Esophagus muscularis mucosa (tissue), 4 donors: Measurements from ENCODE around the gene AVPR1B.

Experiments
- CTCF ChIP-seq, 3 experiments: fragments of 200-600 bp in 2 of 3; fragments of 450-650 bp in 1 of 3; sonication (generic) in 2 of 3; IDR thresholded peaks; one replicate each; pipeline ENCODE4 v1.5.1; 2017 to 2019; ENCODE audit warnings: antibody characterized with exemption in 3 of 3, mild to moderate bottlenecking in 2 of 3, moderate library complexity in 1 of 3
- EP300 ChIP-seq: sonication (generic); formaldehyde crosslinking; IDR thresholded peaks from one replicate; pipeline ENCODE4 v1.6.1; 2017; ENCODE audit warnings: antibody characterized with exemption
- POLR2A ChIP-seq: fragments of 450-650 bp; IDR thresholded peaks from one replicate; pipeline ENCODE4 v1.6.1; 2017; ENCODE audit warnings: antibody characterized with exemption, moderate library complexity, mild to moderate bottlenecking, low read depth
- POLR2AphosphoS5 ChIP-seq, 2 donors: sonication (generic); formaldehyde crosslinking; IDR thresholded peaks; one replicate each; pipeline ENCODE4 v1.6.1; 2017; ENCODE audit warnings: antibody characterized with exemption in 2 of 2

DNA sequence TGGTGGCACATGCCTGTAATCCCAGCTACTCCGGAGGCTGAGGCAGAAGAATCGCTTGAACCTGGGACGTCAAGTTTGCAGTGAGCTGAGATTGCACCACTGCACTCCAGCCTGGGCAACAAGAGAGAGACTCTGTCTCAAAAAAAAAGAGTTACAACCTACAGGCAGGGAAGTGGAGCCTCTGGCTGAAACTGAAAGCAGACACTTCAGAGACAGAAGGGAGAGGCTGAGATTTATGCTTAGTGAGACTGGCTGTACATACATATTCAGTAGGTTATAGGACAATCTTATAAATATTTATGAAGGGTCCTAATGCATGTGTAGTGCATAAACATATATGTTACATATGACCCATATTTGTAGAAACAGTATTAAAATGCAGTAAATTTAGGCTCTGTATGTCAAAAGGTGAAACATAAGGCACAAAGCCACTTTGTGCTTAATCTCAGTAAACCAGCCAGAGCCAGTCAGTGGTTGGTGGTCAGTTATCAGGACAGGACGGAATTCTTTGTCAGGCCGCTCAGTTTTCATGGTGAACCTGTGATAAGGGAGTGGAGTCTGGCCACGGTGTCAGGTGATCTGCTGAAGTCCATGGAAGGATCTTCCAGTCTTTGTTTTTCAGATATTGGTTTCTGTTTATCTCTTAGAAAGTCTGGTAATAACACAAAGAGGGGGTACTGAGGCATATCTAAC, 50.6 kb downstream of the AVPR1B start:
- TF ChIP-seq CTCF (IDR thresholded peaks at IDR 0.05), result no peak
- TF ChIP-seq POLR2A, result no peak
- no peak for TF ChIP-seq EP300
- no peak for TF ChIP-seq POLR2AphosphoS5 (IDR thresholded peaks at IDR 0.05)
